Glomerular endothelial cell (primary cell): ENCODE measurements around the gene SMIM5. TPM values are rescaled to one million over a fixed set of nuclear protein-coding genes. Genes with fewer than 3 reads are reported as not detected.
"Not testable (repeated sequence)": the region's sequence is repeated elsewhere in the genome, so short reads cannot be mapped to it uniquely, and the experiment has no call there.

Experiments
- DNase-seq: peaks from one replicate; pipeline ENCODE4 v3.0.0-alpha.2; 2011; ENCODE audit warnings: low read depth, low spot score; ENCODE audit errors: extremely low read depth
- total RNA-seq: library from RNA; depleted of rRNA; stranded (reverse); fragments of >200 nt; gene quantifications from 2 replicates; pipeline ENCODE4 v1.2.3, GENCODE V29; 2015

The SMIM5 gene
- total RNA-seq, 1 donor from 2014 or later = not detected

GRCh38 chr17:75624021-75624420, 9.2 kb upstream of the SMIM5 start:
- no peak for DNase-seq

GRCh38 chr17:75624714-75625345, 8.4 kb upstream of the SMIM5 start:
- DNase-seq = no peak

GRCh38 chr17:75625813-75626486, 7.3 kb upstream of the SMIM5 start:
- no peak for DNase-seq

GRCh38 chr17:75626496-75627038, 6.7 kb upstream of the SMIM5 start:
- no peak for DNase-seq

GRCh38 chr17:75627094-75627493, 6.1 kb upstream of the SMIM5 start:
- no peak for DNase-seq

- no peak for DNase-seq
Measured at GRCh38 chr17:75628425-75628824, 4.8 kb upstream of the SMIM5 start.

- no peak for DNase-seq
Measured at GRCh38 chr17:75629157-75629556, 4.1 kb upstream of the SMIM5 start.

GRCh38 chr17:75630071-75630917, 2.9 kb upstream of the SMIM5 start:
- no peak for DNase-seq

- DNase-seq = no peak
Measured at GRCh38 chr17:75631353-75631752, 1.9 kb upstream of the SMIM5 start.

- DNase-seq = no peak
Measured at GRCh38 chr17:75632428-75632827, 806 bp upstream of the SMIM5 start.

GRCh38 chr17:75633486-75634375, 497 bp downstream of the SMIM5 start:
- DNase-seq = peak; percentile 50

- no peak for DNase-seq
Measured at GRCh38 chr17:75634376-75634740, 1.1 kb downstream of the SMIM5 start.

GRCh38 chr17:75634754-75635609, 1.7 kb downstream of the SMIM5 start:
- DNase-seq = no peak

GRCh38 chr17:75635610-75636202, 2.5 kb downstream of the SMIM5 start:
- no peak for DNase-seq

GRCh38 chr17:75636381-75637142, 3.3 kb downstream of the SMIM5 start:
- DNase-seq = no peak

GRCh38 chr17:75637143-75637538, 3.9 kb downstream of the SMIM5 start:
- no peak for DNase-seq

GRCh38 chr17:75637551-75637950, 4.3 kb downstream of the SMIM5 start:
- no peak for DNase-seq

- DNase-seq = not testable (repeated sequence)
Measured at GRCh38 chr17:75638039-75638438, 4.8 kb downstream of the SMIM5 start.
